HT1080 (cell line): ENCODE results near the gene PPP3R1. TPM values are rescaled to one million over a fixed set of nuclear protein-coding genes. Genes with fewer than 3 reads are reported as not detected.

Experiments
- DNase-seq: peaks from one replicate; pipeline ENCODE4 v3.0.0-alpha.2; 2015; ENCODE audit warnings: low read depth
- total RNA-seq: library from RNA; depleted of rRNA; stranded (reverse); fragments of >200 nt; shearing (Covaris generic); gene quantifications from 2 replicates; pipeline ENCODE4 v1.2.3, GENCODE V29; 2014

PPP3R1 gene
- total RNA-seq, 1 experiment from 2014 or later = 22.4 TPM

- no peak for DNase-seq
Measured at GRCh38 chr2:68235090-68235489, 17.2 kb downstream of the PPP3R1 start.

- no peak for DNase-seq
Measured at GRCh38 chr2:68234405-68234804, 17.9 kb downstream of the PPP3R1 start.

- no peak for DNase-seq
Measured at GRCh38 chr2:68231061-68231372, 21.3 kb downstream of the PPP3R1 start.

- no peak for DNase-seq
Measured at GRCh38 chr2:68230241-68231060, 21.9 kb downstream of the PPP3R1 start.

GRCh38 chr2:68226794-68227193 is 25.5 kb downstream of the PPP3R1 start:
- DNase-seq = no peak

- peak; percentile 56 for DNase-seq
Measured at GRCh38 chr2:68225119-68225632, 27.2 kb downstream of the PPP3R1 start.

- DNase-seq = no peak
Measured at GRCh38 chr2:68223419-68223818, 28.9 kb downstream of the PPP3R1 start.

GRCh38 chr2:68222287-68222686 is 30.0 kb downstream of the PPP3R1 start:
- no peak for DNase-seq

GRCh38 chr2:68218343-68218901 is 33.9 kb downstream of the PPP3R1 start:
- DNase-seq = no peak

GRCh38 chr2:68217729-68218128 is 34.6 kb downstream of the PPP3R1 start:
- DNase-seq = no peak

- DNase-seq = no peak
Measured at GRCh38 chr2:68216454-68217310, 35.6 kb downstream of the PPP3R1 start.

GRCh38 chr2:68214381-68214780 is 38.0 kb downstream of the PPP3R1 start:
- no peak for DNase-seq

GRCh38 chr2:68206793-68207192 is 45.5 kb downstream of the PPP3R1 start:
- no peak for DNase-seq

GRCh38 chr2:68203587-68203986 is 48.7 kb downstream of the PPP3R1 start:
- no peak for DNase-seq

- no peak for DNase-seq
Measured at GRCh38 chr2:68200157-68200787, 52.1 kb downstream of the PPP3R1 start.

GRCh38 chr2:68196120-68196716 is 56.1 kb downstream of the PPP3R1 start:
- no peak for DNase-seq

GRCh38 chr2:68195096-68195495 is 57.2 kb downstream of the PPP3R1 start:
- DNase-seq = peak; percentile 4

GRCh38 chr2:68193787-68194372 is 58.5 kb downstream of the PPP3R1 start:
- peak; percentile 80 for DNase-seq

GRCh38 chr2:68193144-68193543 is 59.2 kb downstream of the PPP3R1 start:
- DNase-seq = peak; percentile 11

- peak; percentile 76 for DNase-seq
Measured at GRCh38 chr2:68190991-68191731, 61.2 kb downstream of the PPP3R1 start.
